OCI-M2 (cell line): ENCODE data around the gene PSD2.

Experiments used
- DNase-seq: peaks from one replicate; lab custom pipeline; 2025; ENCODE audit not compliant: unreplicated experiment; lab: John Stamatoyannopoulos, UW

Gene PSD2

DNA sequence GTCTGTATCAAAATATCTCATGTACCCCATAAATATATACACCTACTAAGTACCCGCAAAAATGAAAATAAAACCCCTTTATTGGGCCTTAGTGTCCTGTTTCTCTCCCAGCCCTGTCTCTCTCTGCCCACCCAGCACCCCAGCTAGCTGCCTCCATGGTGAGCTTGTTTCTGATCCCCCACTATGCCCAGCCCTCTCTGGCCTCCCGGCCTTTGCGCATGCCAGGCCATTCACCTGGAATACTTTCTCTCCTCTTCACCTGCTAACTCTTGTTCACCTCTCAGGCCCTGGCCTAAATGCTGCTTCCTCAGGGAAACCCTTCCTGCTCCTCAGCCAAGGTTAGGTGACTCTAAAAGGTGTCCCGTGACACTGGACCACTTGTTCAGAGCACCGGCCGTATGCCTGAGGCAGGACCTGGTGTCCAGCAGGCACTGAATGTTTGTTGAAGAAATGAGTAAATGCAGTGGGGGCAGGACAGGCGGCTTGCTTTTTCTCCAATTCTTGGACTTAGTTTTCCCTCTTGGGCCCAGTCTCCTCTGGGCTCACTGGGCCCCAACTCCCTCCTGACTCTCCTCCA, 58.5 kb downstream of the PSD2 start:
- DNase-seq = no peak

DNA sequence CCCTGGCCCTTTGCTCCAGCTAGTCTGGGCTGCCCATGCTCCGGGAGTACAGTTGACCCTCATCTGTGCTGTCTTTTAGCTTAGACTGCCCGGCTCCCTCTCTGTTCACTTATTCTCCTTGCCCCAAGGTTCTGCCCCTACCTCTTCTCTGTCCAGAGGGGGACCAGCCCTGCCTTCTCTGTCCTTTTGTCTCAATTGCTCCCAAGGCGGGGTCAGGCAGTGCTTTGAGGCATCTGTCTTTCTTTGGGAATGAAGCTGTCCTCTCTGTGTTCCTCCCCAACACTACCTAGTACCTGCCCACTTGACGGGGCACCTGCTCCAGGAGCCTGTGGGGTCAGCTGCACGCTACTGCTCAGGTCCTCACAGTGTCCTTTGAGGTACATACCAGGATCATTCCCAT, 59.3 kb downstream of the PSD2 start:
- DNase-seq = no peak

DNA sequence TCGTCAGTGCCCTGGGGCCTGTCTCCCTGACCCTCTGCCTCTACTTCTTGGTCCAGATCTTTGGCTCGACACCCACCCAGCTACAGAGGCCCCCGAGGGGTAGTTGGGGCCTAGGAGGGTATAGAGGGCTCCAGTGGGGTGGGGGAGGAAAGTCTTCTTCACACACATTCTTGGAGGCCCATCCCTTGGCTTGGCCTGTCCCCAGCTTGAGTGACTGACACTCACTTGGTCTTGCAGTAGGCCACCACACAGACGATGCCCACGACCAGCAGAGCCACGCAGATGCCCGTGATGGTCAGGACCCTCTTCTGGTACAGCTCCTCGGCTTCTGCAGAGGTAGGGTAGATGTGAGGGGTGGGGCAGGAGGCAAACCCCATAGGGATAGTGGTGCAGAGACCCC, 59.8 kb downstream of the PSD2 start:
- DNase-seq = no peak

DNA sequence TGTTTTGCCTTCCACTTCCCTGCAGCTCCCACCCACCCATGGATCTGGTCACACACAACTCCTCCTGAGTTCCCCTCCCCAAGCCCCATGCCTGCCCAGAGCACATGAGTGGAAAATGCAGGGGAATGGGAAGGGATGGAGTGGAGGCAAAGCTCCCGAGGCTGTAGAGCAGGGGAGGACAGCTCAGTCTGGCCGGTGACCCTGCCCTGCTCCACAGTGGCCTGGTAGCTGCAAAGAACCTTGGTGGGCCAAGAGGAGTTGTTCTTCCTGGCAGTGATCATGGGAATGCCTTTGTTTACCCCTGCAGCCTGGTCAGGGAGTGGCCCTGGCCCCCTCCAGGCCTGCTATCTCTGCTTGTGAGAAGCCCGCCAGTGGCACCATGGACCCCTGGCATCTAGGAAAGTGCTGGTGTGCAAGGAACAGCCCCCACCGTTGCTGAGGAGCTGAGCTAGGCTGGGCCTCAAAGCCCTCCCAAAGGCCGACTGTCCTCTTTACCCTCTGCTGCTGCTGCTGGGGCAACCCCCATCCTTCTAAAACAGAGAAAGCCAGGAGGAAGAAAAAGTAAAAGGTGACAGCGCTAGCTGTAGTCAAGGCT, 60.4 kb downstream of the PSD2 start:
- no peak for DNase-seq

DNA sequence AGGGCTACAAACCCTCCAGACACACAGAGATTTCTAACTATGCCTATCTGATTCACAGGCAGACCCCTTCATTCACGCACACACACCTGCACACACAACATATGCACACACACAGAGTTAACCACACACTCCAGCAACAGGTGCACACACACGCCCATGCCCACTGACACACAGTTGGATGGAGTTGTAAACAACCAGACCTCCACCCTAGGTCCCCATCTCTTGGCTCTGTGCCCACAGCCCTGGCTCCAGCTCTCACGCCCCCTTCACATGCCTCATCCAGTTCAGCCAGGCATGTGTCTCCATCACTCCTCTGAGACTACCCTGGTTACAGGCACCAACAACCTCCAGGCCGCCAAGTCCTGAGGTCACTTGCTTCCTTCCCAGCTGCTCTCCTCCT, 61.1 kb downstream of the PSD2 start:
- DNase-seq = no peak

DNA sequence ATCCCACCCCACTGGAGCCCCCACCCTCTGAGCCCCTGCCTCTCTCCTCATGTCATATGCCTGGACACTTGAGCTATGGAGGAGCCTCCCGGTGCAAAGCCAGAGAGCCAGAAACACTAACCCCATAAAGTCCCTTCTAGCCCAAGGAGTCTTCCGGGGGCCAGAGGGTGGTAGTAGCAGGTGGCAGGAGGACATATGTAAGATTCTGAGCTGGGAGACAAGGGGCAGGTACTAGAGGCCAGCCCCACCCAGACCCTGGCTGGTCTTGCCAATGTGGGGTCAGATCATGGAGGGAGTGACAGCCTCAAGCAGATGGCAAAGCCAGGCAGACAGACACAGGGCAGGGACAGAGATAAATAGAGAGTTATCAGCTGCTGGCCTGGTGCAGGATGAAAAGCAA, 63.4 kb downstream of the PSD2 start:
- no peak for DNase-seq

DNA sequence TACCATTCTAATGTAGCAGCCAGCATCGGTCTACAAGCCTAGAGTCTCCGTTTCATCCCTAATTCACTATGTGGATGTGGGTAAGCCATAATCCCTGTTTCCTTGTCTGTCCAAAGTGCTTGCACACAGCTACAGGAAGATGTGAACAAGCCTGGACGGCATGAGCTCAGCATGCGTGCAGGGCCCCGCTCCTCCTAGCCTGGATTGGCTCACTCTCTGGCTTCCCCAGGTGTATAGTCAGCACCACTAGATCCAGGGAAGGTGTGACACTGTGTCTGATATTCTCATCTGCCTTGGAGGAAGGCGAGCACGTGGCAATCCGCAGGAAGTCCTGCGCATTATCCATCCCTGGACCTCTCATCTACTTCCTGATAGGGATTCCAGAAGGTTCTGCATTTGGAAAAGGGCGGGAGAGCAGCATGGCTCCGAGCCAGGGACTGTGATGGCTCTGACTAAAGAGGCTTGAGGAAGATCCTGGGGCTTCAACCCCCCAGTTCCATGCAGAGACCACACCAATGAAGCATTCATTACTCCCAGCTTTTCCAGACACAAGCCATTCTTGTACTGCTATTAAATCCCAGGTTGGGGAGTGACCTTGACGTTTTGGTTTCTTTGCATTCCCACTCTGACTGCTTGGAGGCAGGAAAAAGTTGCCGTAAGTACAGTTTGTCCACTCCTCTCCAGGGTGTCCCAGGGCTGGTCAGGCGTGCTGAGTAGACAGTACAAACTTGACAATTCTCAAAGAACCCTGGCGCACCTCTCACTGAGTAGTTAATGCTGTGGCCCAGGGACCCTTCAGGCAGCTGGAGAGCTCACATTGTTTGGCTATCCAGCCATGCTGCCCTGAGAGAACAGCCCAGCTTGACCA, 65.6 kb downstream of the PSD2 start:
- DNase-seq = no peak

DNA sequence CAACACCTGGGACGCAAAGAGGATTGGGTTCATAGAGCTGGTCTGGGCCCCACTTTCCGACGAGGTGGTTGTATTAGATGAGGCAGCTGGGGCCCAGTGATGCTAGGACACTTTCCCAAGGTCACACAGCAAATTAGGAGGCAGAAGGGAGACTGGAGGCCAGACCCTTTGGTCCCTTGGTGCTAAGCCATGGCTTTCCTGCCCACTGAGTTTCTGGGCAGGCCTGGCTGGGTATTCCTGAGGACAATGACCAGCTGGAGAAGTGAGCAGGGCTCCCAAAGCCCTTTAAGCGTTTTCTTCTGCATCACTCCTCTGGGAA, 66.2 kb downstream of the PSD2 start:
- DNase-seq = no peak

DNA sequence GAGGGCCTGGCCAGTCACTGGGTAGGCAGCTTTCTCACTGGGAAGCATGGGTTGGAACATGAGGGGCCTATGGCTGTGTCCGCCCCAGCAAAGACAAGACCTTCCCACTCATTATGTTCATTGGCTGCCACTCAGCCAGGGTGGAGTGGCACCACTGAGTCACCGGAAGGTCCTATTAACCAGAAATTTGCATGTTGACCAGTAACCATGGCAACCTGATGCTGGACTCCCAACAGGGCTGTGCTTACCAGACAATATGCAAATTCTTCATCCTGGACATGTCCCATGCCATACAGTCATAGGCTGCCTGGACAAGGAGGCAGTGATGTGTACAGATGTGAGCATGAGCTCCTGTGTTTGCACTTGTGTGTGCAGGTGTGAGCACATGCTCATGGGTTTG, 66.7 kb downstream of the PSD2 start:
- DNase-seq = no peak

DNA sequence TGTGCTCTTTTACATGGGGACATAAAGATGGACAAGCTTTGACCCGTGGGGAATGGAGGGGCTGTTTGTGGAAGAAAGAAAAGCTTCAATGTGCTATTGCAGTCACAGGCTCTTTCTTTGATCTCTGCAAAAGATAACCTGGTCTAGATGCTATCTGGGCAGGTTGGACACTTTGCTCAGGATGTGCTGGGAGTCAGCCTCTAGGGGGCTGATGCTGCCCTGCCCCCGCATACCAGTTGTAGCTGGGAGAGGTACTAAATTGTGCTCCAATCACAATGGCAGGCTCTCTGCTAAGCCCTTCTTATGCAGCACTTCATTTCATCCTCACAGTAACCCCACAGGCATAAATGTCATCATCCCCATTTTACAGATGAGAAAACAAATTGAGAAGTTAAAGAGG, 67.2 kb downstream of the PSD2 start:
- DNase-seq = no peak

DNA sequence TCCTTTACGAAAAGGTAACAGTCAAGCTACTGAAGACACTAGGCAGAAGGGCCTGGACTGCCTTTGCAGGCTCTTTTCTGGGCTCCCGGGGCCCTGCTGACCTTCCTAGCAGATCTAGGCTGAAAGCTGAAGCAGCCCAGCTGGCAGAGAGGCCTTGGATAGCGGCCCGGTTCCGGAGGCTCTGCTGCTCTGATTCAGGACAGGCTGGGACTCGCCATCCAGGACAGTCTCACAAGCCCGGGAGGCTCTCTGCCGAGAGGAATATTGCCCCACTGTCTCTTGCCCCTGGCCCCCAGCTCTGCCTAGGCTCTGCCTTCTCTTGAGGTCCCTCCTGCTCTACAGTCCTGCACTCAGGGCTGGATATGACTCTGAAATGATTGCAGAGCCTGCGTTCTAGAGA, 67.8 kb downstream of the PSD2 start:
- DNase-seq = no peak

DNA sequence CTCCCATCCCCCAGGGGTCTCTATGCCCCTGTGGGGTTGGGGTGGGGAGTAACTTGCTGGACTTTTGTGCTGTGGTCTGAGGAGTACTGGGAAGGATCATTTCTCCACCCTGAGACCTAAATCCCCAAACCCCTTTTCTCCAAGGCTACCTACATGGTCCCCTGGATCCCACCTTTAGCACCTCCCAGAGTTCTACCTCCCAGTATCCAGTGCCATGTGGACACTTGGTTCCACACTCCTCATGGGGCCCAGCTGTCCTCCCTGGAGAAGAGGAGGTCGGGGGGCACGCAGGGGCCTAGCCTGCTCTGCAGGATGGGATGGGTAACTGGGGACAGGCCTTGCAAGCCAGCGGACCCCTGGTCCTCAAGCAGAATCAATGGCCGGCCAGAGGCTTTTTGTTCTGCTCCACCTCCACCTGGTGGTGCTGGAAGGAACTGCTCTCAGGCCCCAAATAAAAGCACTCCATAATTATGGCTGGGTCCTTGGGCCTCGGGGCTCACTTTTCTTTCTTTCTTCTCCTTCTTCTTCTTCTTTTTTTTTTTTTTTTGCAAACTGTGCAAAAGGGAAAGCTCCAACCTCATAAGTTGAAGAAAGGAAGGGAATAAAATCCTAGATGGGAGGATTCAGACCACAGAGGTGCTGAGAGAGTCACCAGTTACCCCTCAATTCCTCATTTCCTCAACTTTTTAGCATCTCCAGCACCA, 68.4 kb downstream of the PSD2 start:
- no peak for DNase-seq

DNA sequence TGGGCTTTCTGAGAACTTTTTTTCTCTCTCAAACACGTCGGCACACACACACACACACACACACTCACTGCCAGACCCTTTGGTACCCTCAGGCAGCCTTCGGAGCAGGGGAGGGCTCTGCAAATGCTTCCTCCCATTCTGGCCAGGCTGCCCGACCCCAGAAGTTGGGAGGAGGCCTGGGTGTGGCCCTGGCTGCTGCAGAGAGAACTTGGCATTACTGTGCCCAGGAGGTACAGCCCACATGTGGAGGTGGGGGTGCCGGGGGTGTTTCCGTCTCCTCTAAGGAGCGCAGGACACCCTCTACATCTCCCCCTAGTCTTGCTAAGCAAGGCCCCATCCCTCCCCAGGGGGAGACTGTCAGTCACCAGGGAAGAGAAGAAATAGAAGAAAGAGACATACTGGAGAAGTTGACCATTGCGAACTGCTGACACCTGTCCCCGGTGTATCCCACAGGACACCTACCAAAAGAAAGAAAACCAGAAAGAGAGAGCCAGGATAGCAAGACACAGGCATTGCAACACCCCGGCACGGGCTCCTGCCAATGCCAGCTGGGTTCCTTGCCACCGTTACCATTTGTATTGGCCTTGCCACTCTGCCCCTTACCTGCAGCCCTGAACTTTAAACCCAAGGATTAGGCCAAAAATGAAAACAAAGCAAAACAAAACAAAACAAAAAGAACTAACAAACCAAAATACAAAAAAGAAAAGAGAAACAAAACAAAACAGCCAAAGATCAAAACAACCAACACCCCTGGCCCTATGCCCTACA, 69.3 kb downstream of the PSD2 start:
- no peak for DNase-seq

DNA sequence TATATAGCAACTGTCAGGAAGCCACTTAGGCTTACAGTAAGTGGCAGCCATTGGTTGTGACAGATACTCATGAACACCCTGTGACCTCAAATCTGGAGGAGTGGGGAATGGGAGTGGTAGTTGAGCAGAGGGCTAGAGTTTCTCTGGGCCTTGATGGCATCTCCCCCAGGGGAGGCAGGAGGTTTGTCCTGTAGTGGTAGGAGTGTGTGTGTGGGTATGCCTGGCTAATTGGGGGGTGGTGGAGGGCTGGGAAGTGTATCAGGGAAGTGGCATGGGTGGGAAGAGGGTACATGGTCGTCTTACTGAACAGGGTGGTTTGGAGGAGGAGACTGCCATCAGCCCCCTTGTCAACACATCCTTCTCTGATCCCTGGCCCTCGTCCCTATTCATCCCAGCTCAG, 71.5 kb downstream of the PSD2 start:
- no peak for DNase-seq

DNA sequence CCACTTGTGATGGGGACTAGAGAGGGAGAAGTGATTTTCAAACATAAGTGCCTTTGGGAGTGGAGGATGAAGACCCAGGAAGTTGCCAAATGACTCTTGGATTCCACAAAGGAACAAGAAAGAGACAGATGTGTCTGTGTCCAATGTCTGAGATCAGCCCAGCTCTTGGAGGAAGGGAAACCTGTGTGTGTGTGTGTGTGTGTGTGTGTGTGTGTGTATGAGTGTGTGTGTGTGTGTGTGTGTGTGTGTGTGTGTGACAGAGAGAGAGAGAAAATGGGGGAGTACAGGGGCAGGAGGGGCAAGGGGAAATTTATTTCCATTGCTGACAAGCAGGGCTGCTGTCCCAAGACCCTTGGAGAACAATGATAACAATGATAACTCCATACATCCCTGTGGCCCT, 72.0 kb downstream of the PSD2 start:
- no peak for DNase-seq

DNA sequence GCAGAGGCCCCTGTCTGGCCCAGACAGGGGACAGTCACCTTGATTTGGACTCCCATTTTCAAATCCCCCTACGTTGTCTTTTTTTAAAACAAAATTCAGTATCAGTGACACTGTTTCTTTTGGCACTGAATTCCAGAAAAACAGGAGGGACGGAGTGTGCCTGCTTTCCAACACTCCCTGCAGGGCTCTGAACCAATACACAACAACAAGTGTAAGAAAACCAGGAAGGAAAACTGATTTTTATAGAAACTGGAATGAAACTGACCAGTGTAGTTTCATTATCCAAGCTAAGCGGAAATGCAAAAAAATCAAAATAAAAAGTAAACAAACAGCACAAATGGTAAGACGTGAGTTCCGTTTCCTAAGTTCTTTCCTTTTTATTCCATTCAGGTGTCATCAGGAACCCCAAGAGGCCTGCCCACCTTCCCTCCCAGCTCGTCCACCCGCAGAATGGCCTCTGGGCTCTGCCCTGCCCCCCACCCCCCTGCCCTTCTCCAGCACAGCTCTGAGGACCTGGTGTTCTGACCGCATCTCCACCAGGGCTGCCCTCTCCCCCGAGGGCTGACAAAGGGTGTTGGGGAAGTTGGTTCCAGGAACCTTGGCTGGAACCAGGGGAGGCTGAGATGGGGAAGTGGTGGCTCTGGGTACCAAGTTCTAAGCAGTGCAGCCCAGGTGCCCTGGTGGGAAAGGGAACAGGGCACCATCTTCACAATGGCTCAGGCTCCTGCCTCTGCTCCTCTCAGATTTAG, 73.6 kb downstream of the PSD2 start:
- DNase-seq = no peak

DNA sequence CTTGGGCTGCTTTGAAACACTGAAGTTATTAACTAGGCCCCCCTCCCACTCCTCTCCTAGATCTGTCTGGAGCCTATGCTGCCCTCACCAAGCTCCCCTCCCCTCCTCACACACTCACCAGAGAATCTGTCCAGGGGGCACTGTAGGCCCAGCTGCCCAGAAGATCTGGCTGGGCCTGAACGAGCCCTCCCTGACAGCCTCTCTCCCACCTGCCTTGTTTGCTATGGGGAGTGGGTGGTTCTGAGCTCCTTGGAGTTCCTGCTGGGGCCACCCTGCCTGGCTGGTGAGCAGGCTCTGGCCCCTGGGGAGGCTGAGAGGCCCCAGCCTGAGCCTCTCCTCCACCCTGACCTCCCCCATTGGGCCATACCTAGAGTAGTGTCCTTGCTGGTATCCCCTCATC, 75.1 kb downstream of the PSD2 start:
- DNase-seq = no peak

DNA sequence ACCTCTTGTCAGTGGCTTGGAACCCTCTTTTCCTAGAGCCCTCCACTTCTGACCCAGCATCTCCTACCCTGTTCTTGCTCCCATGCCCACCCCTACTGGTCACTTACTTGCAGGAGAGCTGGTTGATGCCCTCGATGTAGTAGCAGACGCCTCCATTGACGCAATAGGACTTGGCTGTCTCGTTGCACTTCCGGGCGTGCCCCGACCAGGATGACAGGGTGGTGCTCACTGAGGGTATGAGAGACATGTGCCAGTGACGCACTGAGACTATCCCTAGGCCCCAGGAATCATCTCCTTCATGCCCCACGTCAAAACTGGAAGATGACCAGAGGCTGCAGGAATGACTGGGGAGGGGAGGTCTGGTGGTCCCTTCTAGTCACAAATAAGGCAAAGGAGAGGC, 76.0 kb downstream of the PSD2 start:
- DNase-seq = no peak

DNA sequence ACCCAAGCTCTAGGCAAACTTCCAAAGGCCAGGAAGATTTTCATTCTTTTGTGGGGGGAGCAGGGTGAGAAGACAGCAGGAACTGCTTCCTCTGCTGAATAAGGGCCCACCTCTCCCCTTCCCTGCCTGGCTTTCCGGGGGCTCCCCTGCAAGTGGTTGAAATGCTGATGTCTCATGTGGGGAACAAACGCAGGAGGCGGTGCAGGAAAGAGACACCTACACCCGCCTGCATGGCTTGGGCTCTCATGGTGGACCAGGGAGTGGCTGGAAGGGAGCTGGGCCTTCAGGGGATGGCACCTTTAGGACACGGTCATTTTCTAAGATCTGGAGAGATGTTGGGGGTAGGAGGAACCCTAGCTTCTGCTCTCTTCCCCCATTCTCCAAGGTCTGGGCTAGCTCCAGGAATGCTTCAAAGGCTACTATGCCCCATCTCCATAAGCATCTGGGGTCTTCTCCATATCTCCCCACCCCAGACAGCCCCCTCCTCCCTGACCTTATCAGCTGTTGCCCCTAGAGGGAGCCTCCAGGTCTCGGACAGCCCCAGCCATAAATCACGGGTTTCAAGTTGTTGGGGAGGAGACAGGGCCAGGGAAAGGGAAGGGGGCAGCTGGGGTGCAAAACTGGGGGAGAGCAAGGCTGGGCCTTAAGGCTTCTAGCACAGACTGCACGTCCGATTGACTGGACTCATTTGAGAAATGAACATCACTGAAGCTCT, 76.6 kb downstream of the PSD2 start:
- no peak for DNase-seq
